ENCODE data around the gene TCF25.

The TCF25 gene

GRCh38 chr16:89958596-89958995 lies 85.2 kb downstream of the TCF25 start:
- no peak overlapping the region for H3K4me3 ChIP-seq (replicated peaks; ENCODE audit: low read depth, low read length)
- TF ChIP-seq CTCF (IDR thresholded peaks at IDR 0.05; ENCODE audit: low read length, missing control alignments): no peak
- no peak for DNase-seq (ENCODE audit: low read depth)

DNA sequence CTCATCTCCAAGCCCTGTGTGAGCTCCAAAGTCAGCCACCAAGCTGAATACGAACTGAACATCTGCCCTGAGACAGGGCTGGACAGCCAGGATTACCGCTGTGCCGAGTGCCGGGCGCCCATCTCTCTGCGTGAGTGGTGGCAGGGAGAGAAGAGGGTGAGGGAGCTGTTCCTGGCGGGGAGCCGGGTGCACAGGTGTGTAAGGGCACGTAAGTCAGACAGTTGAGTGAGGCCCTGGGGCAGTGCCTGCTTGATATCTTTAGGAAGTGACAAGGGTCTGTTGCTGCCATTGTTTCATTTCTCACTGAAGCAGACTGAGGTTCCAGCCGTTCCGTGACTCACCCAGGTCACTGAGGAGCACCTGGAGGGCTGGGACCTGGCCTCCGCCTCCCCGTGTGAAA lies 87.6 kb downstream of the TCF25 start:
- DNase-seq (ENCODE audit: low read depth): no peak
- H3K4me3 ChIP-seq (replicated peaks; ENCODE audit: low read depth, low read length): no peak overlapping the region
- no peak for TF ChIP-seq CTCF (IDR thresholded peaks at IDR 0.05; ENCODE audit: low read length, missing control alignments)

All from fibroblast of pulmonary artery (primary cell).